GM19324 (cell line): ENCODE data around the gene CCDC40.

Experiments
- ATAC-seq: cut with Tn5 transposase; IDR thresholded peaks from one replicate; pipeline ENCODE4 v1.9.1; 2021; ENCODE audit warnings: mild to moderate bottlenecking, moderate library complexity; ENCODE audit not compliant: unreplicated experiment, low FRiP score

The CCDC40 gene

GRCh38 chr17:80000981-80001775 is 35.3 kb upstream of the CCDC40 start:
- ATAC-seq = no peak

GRCh38 chr17:80002070-80002641 is 34.3 kb upstream of the CCDC40 start:
- ATAC-seq = no peak

GRCh38 chr17:80002690-80003490 is 33.6 kb upstream of the CCDC40 start:
- ATAC-seq = no peak

GRCh38 chr17:80003969-80004368 is 32.5 kb upstream of the CCDC40 start:
- ATAC-seq = no peak

GRCh38 chr17:80005360-80006338 is 30.8 kb upstream of the CCDC40 start:
- no peak for ATAC-seq

- no peak for ATAC-seq
Measured at GRCh38 chr17:80006339-80006720, 30.1 kb upstream of the CCDC40 start.

- ATAC-seq = no peak
Measured at GRCh38 chr17:80006811-80007752, 29.4 kb upstream of the CCDC40 start.

GRCh38 chr17:80007939-80008338 is 28.5 kb upstream of the CCDC40 start:
- ATAC-seq = no peak

GRCh38 chr17:80008383-80008840 is 28.0 kb upstream of the CCDC40 start:
- ATAC-seq = no peak

- no peak for ATAC-seq
Measured at GRCh38 chr17:80008848-80009247, 27.6 kb upstream of the CCDC40 start.

GRCh38 chr17:80009391-80010282 is 26.8 kb upstream of the CCDC40 start:
- ATAC-seq = no peak

- ATAC-seq = no peak
Measured at GRCh38 chr17:80010283-80010858, 26.1 kb upstream of the CCDC40 start.

- ATAC-seq = no peak
Measured at GRCh38 chr17:80011989-80012555, 24.4 kb upstream of the CCDC40 start.

- no peak for ATAC-seq
Measured at GRCh38 chr17:80012765-80013741, 23.4 kb upstream of the CCDC40 start.

GRCh38 chr17:80017226-80018010 is 19.0 kb upstream of the CCDC40 start:
- no peak for ATAC-seq
